ENCODE data around the gene DCXR. TPM values are rescaled to one million over a fixed set of nuclear protein-coding genes. Genes with fewer than 3 reads are reported as not detected.

DCXR gene
- total and polyA plus RNA-seq, 2 experiments from 2014 or later, result 164 to 312 TPM

DNA sequence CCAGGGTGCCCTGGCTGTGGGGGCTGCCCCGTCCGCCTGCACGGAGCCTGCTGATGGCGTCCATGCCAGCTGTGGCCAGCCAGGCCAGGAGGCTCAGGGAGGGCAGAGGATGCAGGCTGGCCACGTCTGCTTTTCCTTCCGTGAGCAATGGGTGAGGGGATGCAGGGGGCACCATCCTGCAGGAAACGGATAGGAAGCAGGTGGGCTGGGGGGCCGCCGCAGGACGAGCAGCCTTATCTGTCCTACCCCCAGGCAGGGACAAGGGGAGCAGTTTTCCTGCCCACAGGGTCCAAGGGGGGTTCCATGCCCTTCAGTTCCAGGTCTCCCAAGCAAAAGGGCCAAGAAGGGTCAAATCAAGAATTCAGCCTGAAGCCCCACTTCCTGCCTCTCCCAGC, 21.4 kb upstream of the DCXR start:
- H3K27me3 ChIP-seq, result no peaks in the 10 kb centered on the region
- H3K36me3 ChIP-seq, result peaks cover 35% of the 10 kb centered on the region

DNA sequence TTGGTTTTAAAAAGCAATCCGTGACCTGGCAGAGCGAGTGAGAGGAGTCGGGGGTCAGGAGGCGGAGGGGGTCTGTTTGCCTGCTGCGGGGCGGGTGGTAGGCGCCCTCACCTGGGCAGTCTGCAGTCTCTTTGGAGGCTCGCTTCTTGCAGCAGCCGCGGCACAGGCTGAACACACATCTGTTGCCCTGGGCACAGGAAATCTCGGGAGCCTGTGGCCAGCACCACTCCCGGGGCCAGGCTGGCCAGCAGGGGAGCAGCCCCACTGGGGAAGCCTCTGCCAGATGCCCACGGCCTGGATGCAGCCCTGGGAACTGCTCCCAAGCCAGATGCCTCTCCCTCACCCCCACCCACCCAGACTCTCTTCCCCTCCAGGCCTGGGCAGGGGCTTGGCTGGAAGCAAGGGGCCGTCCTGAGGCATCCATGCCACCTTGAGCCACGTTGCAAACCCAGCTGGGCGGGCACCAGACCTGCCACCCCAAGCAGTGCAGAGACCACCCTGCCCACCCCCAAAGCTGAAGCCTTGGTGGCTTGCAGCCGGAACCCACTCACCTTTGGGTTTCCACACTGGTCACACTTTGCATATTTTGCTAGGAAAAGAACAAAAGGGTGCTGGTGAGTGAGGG, 20.8 kb upstream of the DCXR start:
- no peak overlapping the region for H3K4me3 ChIP-seq
- no peaks in the 10 kb centered on the region for H3K4me1 ChIP-seq (ENCODE audit: low read depth)
- no peak for DNase-seq (ENCODE audit: low read depth in 1 of 2, low spot score in 1 of 2)
- no peaks in the 10 kb centered on the region for H3K9me3 ChIP-seq (ENCODE audit: low read depth)
- TF ChIP-seq, protein P1, sequence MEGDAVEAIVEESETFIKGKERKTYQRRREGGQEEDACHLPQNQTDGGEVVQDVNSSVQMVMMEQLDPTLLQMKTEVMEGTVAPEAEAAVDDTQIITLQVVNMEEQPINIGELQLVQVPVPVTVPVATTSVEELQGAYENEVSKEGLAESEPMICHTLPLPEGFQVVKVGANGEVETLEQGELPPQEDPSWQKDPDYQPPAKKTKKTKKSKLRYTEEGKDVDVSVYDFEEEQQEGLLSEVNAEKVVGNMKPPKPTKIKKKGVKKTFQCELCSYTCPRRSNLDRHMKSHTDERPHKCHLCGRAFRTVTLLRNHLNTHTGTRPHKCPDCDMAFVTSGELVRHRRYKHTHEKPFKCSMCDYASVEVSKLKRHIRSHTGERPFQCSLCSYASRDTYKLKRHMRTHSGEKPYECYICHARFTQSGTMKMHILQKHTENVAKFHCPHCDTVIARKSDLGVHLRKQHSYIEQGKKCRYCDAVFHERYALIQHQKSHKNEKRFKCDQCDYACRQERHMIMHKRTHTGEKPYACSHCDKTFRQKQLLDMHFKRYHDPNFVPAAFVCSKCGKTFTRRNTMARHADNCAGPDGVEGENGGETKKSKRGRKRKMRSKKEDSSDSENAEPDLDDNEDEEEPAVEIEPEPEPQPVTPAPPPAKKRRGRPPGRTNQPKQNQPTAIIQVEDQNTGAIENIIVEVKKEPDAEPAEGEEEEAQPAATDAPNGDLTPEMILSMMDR (IDR thresholded peaks at IDR 0.05; ENCODE audit: low read depth, low read length), result no peak
- peaks cover 35% of the 10 kb centered on the region for H3K36me3 ChIP-seq
- no peaks in the 10 kb centered on the region for H3K27me3 ChIP-seq
- H3K27ac ChIP-seq, result no peak overlapping the region

More for the DNA sequence above, 21.4 kb upstream of the DCXR start:
- Histone ChIP-seq H3K4me3 (no peak overlapping the region), H3K4me1 (ENCODE audit: low read depth) (no peaks in the 10 kb centered on the region), H3K27ac (no peak overlapping the region), H3K9me3 (ENCODE audit: low read depth) (no peaks in the 10 kb centered on the region)
- TF ChIP-seq, protein P1 (IDR thresholded peaks at IDR 0.05; ENCODE audit: low read depth, low read length), result no peak
- no peak for DNase-seq (ENCODE audit: low read depth in 1 of 2, low spot score in 1 of 2)

DNA sequence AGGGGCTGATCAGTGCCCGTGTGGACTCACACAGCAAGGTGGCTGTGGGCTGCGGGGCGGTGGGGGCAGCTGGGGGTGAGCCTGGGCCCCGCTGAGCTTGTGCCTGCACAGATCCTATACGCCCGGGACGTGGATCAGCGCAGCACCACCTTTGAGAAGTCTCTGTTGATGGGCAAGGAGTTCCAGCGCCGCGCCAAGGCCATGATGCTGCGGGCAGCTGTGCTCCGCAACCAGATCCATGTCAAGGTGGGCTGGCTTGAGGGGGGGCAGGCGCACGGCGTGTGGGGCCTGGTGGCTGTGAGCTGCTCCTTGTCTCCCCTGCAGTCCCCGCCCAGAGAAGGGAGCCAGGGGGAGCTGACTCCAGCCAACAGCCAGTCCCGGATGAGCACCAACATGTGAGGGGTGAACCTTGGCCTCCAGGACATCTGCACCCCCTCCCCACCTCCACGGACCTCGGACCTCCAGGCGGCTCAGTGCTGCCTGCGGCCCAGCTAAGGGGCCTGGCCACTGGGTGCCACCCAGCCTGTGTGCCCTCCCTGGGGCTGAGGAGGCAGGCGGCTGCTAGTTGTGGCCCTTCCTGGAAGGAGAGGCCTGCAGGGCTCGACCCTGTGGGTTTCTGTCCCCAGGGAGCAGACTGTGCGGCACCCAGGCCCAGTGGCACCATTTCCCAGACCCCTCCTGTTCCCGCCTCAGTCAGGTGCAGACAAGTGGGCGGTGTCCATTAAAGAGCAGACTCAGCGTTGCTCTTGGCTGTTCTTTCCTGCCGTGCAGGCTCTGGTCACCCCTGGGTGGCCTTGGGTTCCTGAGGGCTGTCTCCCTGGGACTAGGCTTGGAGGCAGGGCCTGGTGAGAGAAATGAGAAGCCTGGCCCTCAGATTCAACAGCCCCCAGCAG, 19.5 kb upstream of the DCXR start:
- no peak overlapping the region for H3K27ac ChIP-seq
- H3K36me3 ChIP-seq, result peaks cover 35% of the 10 kb centered on the region
- H3K4me1 ChIP-seq (ENCODE audit: low read depth), result peaks cover 4% of the 10 kb centered on the region
- no peak for DNase-seq (ENCODE audit: low read depth in 1 of 2, low spot score in 1 of 2)
- H3K9me3 ChIP-seq (ENCODE audit: low read depth), result no peaks in the 10 kb centered on the region
- H3K27me3 ChIP-seq, result no peaks in the 10 kb centered on the region
- TF ChIP-seq, protein P1 (IDR thresholded peaks at IDR 0.05; ENCODE audit: low read depth, low read length), result no peak
- H3K4me3 ChIP-seq, result no peak overlapping the region

DNA sequence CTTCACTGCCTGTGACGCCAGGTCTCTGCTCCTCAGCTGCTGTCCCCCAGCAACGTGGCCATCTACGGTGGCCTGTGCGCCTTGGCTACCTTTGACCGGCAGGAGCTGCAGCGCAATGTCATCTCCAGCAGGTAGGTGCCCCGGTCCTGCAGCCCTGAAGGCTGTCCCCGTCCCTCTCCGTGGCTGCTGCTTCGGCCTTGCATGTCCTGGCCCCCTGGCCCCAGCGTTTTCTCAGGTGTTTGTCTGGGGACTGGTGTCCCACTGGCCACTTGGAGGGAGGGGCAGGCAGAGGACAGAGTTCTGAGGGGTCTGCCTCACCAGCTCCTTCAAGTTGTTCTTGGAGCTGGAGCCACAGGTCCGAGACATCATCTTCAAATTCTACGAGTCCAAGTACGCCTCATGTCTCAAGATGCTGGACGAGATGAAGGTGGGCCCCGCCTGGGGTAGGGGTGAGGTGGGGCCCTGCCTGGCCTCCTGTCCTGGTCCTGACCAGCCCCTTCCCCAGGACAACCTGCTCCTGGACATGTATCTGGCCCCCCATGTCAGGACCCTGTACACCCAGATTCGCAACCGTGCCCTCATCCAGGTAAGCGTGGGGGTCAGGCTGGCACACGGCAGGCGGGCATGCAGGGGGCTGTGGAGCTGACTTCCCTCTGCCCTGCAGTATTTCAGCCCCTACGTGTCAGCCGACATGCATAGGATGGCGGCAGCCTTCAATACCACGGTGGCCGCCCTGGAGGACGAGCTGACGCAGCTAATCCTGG, 18.6 kb upstream of the DCXR start:
- no peak for DNase-seq (ENCODE audit: low read depth in 1 of 2, low spot score in 1 of 2)
- no peak overlapping the region for H3K27ac ChIP-seq
- H3K4me1 ChIP-seq (ENCODE audit: low read depth), result peaks cover 4% of the 10 kb centered on the region
- no peaks in the 10 kb centered on the region for H3K27me3 ChIP-seq
- H3K36me3 ChIP-seq, result peaks cover 30% of the 10 kb centered on the region
- H3K9me3 ChIP-seq (ENCODE audit: low read depth), result no peaks in the 10 kb centered on the region
- H3K4me3 ChIP-seq, result no peak overlapping the region
- TF ChIP-seq, protein P1 (IDR thresholded peaks at IDR 0.05; ENCODE audit: low read depth, low read length), result no peak

Data from cardiac muscle cell (in vitro differentiated cells and primary cell).